Measurements from ENCODE around the gene UNK.
"Not testable (repeated sequence)": the region's sequence is repeated elsewhere in the genome, so short reads cannot be mapped to it uniquely, and the experiment has no call there.

The UNK gene

DNA sequence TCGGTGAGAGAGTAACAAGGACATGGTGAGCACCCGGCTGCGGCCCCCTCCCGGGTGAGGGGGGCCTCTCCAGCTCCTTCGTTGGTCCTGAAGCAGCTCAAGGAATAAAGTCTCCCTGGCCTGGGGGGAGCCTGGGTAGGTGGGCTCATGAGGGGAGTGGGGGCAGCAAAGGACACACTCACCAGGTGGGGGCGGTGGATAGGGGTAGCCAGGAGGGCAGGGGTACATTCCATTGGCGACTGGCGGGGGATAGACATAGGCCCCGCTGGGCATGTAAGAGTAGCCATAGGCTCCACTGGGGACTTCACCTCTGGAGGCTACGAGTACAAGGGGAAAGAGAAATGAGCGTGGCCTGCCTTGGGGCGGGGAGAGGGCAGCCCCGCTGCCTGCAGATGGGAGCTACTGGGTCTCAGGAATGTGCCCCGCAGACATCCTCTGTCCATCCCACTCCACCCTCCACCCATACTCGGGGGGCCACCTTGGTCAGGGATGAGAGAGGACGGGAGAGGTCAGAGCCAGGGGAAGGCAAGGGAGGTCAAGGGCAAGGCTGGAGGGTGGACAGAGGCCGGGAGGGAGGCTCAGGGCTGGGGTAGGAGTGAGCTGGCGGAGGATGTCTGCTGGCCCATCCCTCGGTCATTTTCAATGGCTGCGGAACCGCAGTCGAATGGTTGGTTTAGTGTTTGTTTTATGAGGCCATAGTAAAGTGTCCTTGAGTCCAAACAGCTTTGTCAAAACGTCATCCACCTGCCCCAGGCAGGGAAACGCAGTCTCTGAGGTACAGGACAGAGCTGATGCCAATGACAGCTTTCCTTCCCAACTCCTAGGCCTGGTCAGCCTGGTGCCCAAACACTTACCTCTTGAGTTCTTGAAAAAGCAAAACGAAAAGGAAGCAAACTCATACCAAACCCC is 63.3 kb downstream of the UNK start:
- DNase-seq (ENCODE audit: low read depth in 3 of 3, low spot score in 1 of 3), result no peak

DNA sequence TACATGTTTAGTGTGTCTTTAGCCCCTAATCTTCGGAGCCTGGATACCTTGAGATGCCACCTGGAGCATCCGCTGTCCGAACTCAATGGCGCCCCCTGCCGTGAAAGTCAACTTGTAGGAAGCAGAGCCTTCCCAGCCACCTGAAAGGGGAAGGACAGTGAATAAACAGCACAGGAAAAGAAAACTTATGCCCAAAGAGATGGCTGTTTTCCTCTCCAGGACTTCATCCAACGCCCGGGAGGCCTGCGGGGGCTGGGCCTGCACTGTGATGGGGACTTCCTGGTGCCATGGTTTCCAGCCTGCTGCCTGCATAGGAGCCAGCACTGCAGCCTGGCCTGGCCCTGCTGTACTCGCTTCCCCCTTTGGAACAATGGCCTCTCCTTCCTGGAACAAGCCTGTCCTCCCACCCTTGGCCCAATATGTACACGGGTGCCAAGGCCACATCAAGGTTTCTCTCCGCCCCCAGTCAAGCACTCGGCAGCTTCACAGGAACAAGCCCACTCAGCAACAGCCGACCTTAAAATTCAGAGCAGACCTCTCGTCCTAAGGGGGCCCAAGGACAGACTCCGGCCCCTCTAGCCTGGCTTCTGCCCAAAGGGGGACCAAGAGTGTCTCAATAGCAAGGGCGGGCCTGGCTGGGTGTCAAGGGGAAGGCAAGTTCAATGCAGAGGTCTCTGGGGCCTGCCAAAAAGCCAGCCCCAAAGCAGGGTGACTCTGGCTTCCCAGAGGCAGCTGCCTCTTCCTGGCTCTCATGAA is 64.1 kb downstream of the UNK start:
- DNase-seq (ENCODE audit: low read depth in 3 of 3, low spot score in 1 of 3), result peak; percentile 57 to 82 (median 57)

- no peak for DNase-seq (ENCODE audit: low read depth in 3 of 3, low spot score in 1 of 3)
Measured at GRCh38 chr17:75849279-75849646, 64.7 kb downstream of the UNK start.

- DNase-seq (ENCODE audit: low read depth in 3 of 3, low spot score in 1 of 3), result no peak
Measured at GRCh38 chr17:75849724-75850123, 65.1 kb downstream of the UNK start.

DNA sequence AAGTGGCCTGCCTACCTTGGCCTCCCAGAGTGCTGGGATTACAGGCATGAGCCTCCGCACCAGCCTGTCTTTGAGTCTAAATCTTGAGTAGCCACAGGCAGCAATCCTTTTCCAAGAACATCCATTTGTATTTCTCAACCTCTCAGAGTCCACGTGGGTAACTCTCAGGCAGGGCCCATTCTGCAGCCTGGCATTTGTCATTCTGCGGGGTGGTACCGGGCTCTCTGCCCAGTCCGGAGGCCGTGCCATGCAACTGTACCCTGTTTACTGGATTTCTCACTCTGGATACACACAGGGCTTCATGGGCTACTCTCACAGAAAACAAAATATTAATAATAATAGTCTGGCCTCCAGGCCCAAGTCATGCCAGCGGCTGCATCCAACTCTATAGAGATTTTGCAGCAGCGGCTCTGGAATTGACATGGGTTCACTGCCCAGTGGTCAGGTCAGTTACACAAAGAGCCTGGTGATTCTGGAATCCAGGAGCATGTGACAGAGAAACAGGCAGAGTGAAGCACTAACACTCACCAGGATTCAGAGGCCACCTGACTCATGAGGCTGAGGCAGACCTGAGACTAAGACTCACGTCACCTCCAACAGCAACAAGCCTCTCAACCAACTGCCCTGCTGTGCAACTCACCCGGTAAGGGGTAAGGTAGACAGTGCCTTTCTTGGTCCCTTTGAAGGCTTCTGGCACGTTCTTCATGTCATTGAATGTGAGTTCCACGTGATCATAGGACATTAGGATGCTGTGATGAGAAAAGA is 66.5 kb downstream of the UNK start:
- DNase-seq (ENCODE audit: low read depth in 3 of 3, low spot score in 1 of 3), result no peak

- DNase-seq (ENCODE audit: low read depth in 3 of 3, low spot score in 1 of 3), result not testable (repeated sequence)
Measured at GRCh38 chr17:75851693-75851991, 67.0 kb downstream of the UNK start.

DNA sequence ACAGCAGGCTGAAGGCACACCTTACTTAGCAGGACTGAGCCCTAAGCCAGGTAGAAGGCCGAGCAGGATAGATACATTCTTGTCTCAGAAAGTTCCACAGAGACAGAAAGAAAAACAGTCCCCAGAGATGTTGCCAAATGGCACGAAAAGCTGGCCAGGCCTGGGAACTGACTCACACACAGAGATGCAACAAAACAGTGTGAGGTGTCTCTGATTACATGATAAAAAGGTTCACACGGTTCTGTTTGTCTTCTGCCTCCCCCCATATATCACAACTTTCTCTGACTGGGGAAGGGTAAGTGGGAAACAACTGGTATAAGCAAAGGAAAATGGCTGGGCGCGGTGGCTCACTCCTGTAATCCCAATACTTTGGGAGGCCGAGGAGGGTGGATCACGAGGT is 68.8 kb downstream of the UNK start:
- DNase-seq (ENCODE audit: low read depth in 3 of 3, low spot score in 1 of 3), result no peak

DNA sequence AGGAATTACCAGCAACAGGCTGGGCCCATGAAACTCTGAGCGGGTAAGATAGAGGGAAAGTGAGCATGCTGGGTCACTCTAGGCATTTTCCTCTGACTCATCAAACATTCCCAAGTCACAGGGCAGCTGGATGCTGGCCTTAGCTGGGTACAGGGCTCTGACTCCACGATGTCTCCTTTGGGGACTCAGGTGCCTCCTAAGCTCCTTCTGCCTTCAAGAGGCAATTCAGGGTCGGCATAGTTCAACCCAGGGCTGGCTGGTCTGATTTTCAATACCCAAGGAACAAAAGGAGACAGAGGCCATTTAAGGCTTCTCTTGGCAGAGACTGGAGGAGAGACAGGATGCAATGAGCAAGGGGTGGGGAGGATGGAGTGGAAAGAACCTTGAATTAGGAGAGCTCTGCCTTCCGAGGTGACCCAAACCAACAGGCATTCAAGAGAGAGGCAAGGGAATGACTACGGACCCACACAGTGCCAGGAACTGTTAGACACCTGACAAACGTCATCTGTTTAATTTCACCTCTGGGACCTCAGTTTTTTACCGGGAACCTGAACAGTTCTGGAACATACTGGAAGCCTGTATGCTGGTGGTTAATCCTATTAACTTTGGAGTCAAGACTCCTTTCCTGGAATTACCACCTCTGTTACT is 69.6 kb downstream of the UNK start:
- DNase-seq (ENCODE audit: low read depth in 3 of 3, low spot score in 1 of 3), result no peak

GRCh38 chr17:75854881-75855309 is 70.3 kb downstream of the UNK start:
- no peak for DNase-seq (ENCODE audit: low read depth in 3 of 3, low spot score in 1 of 3)

DNA sequence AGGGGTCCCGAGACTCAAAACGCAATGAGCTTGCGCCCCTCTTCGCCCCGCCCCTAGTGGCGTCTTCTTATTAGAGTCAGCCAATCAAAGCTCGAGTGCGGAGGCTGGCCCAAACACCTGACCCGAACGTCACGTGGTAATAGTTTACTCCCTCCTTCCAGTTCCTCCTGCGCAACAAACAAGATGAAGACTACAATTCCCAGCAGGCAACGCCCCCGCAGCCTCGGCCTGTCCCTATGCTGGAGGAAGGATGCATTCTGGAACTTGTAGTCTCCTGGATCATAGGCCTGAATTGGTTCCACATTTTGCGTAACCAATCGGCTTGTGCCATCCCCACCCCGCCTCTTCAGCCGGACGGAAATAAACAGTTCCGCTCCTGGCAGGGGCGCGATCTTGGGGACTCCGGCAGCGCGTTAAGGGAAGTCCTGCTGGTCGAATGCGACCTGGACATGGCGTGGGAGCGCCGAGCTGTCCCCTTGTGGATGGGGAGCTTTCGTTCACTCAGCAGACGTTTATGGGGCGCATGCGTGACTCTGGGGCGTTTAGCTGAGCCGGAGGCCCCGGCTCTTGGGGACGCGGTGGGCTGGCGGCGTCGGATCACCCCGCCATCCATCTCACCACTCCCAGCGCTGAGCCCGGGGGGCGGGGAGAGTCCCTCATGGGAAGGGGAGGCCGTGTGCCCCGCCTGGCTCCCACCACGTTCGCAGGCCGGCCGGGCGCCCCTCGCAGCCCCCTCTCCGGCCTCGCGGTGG is 70.9 kb downstream of the UNK start, which contains the start of gene WBP2:
Gene WBP2, minus strand, starts transcription at position 26 of the 752 bp plus-strand sequence. CDS start 38 bp downstream, outside the sequence.
- DNase-seq (ENCODE audit: low read depth in 3 of 3, low spot score in 1 of 3), result peak; percentile 91 to 97 (median 93)

GRCh38 chr17:75856062-75856756 is 71.6 kb downstream of the UNK start:
- no peak for DNase-seq (ENCODE audit: low read depth in 3 of 3, low spot score in 1 of 3)

DNA sequence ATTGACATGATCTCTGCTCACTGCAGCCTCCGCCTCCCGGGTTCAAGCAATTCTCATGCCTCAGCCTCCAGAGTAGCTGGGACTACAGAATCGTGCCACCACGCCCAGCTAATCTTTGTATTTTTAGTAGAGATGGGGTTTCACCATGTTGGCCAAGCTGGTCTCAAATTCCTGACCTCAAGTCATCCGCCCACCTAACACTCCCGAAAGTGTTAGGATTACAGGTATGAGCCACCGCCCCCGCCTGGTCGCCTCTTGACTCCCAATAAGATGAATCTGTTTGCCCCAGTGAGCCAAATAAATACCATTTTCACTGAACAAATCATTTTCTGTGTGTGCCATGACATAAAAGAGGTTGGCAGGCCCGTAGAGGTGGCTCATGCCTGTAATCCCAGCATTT is 74.8 kb downstream of the UNK start:
- DNase-seq (ENCODE audit: low read depth in 3 of 3, low spot score in 1 of 3), result not testable (repeated sequence)

- DNase-seq (ENCODE audit: low read depth in 3 of 3, low spot score in 1 of 3), result no peak
Measured at GRCh38 chr17:75861927-75862317, 77.3 kb downstream of the UNK start.

DNA sequence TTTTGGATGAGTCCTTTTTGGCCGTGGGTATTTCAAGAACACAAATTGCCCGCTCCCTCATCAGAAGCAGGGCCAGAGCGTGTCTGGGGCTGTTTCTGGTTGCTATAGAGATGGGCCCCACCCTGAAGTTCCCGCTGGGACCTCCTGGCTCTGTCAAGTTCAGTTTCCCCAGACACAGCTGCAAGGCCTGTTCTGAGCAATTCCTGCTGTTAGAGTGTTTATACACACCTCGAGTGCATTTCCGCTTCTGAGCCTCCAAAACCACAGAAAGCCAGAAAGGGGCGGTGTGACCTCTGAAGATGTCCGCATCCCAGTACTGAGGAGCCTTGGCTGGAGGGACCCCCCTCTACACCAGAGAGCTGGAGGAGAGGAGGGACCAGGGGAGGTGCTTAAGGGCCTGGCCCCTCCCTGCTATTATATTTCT is 79.9 kb downstream of the UNK start:
- DNase-seq (ENCODE audit: low read depth in 3 of 3, low spot score in 1 of 3), result no peak

- not testable (repeated sequence) for DNase-seq (ENCODE audit: low read depth in 3 of 3, low spot score in 1 of 3)
Measured at GRCh38 chr17:75864887-75865286, 80.3 kb downstream of the UNK start.

DNA sequence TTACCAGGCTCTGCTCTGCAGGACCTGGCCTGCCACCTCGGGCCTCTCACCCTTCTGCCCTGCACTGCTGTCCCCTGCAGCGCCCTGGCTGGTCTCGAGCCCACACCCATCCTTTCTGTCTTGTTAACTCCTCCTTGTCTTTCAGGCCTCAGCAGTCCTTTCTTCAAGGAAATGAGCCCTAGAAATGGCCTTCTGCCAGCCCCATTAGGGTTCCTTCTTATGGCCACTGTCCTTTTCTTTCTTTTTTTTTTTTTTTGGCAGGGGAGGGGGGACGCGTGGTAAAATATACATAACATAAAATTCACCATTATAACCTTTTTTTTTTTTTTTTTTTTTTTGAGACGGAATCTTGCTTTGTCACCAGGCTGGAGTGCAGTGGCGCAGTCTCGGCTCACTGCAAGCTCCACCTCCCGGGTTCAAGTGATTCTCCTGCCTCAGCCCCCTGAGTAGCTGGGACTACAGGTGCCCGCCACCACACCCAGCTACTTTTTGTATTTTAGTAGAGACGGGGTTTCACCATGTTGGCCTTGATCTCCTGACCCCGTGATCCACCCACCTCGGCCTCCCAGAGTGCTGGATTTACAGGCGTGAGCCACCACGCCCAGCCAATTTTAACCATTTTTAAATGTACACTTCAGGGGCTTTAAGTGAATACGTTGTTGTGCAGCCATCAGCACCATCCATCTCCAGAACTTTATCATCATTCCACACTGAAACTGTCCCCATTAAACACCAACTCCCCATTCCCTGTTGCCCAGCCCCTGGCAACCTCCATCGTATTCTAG is 81.0 kb downstream of the UNK start:
- DNase-seq (ENCODE audit: low read depth in 3 of 3, low spot score in 1 of 3), result not testable (repeated sequence)

DNA sequence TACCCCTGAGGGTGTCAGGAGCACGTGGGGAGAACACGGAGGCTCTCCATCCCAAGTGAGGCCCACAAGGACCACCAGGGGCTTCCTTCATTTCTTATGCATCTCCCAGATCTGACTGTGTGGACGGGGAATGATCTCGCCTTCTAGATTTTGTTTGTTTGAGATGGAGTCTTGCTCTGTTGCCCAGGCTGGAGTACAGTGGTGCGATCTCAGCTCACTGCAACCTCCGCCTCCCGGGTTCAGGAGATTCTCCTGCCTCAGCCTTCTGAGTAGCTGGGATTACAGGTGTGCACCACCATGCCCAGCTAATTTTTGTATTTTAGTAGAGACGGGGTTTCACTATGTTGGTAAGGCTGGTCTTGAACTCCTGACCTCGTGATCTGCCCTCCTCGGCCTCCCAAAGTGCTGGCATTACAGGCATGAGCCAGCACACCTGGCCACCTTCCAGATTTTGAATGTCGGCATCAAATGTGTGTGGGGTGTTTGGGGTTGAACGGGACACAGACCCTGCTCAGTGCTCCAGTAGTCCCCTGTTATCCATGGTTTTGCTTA is 84.2 kb downstream of the UNK start:
- not testable (repeated sequence) for DNase-seq (ENCODE audit: low read depth in 3 of 3, low spot score in 1 of 3)

DNA sequence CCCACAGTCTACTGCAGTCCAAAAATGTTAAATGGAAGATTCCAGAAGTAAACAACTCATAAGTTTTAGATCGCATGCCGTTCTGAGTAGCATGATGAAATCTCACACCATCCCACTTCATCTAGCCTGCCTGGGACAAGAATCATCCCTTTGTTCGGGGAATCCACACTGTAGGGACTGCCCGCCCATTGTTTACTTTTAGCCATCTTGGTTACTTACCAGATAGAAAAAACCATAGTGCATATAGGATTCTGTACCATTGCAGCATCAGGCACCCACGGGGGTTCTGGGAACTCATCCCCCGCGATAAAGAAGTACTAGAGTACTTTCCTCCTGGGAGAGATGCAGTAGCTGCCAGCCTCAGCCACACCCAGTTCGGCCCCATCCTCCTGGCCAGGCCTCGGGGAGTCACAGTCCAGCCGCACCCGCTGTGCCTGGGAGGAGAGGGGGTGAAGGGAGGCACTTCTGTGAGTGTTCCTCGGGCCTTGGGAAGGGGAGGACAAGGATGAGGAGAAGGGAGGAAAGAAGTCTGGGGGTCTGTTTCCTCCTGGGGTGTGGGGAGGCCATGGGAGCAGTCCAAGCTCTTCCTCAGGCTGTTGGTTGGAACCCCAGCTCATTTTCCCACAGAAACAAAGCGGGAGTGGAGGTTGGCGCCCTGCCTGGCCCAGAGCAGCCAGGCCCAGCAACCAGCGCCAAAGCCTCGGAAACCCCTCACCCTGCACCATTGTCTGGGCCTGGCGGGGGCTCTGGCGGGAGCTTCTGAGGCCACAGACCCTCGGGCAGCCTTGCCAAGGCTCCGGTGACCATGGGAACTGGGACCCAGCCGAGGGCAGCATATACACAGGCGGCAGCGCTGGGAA is 84.9 kb downstream of the UNK start:
- DNase-seq (ENCODE audit: low read depth in 3 of 3, low spot score in 1 of 3), result no peak

Data from stimulated activated CD4-positive, alpha-beta T cell treated with anti-CD3 and anti-CD28 coated beads, TNF-alpha, amount 100 ng/mL, for 1 hour (primary cell).